IMR-90 (cell line): ENCODE results near the gene DMD. TPM values are rescaled to one million over a fixed set of nuclear protein-coding genes. Genes with fewer than 3 reads are reported as not detected.

Experiments
- ATAC-seq: fragments of 200-7000 bp; cut with Tn5 transposase; 2 replicates; pipeline ENCODE4 v1.9.1; 2020; ENCODE audit warnings: low read depth, mild to moderate bottlenecking, moderate library complexity
- BruUV-seq: library from RNA; stranded (reverse); fragments of 400-500 nt; replicated peaks from 2 replicates; lab custom pipeline; 2021; lab: Mats Ljungman, UMichigan
- CTCF ChIA-PET: fragments of 300-600 bp; formaldehyde crosslinking; extraction: SDS; loops from one replicate; lab custom pipeline; 2021; ENCODE audit warnings: antibody characterized with exemption; lab: Yijun Ruan, JAX
- POLR2A ChIA-PET: fragments of 300-600 bp; sonication (Branson Sonifier 250); formaldehyde crosslinking; loops from one replicate; lab custom pipeline; 2022; ENCODE audit warnings: antibody characterized with exemption; ENCODE audit not compliant: unreplicated experiment; lab: Charles Lee
- DNase-seq: peaks from one replicate; pipeline ENCODE4 v3.0.0; 2013
- H2AFZ ChIP-seq: replicated peaks from 2 replicates; pipeline ENCODE3; 2013; ENCODE audit warnings: low read length, mild to moderate bottlenecking; ENCODE audit not compliant: poor library complexity
- H2AK5ac ChIP-seq: 2 replicates; pipeline ENCODE4 v1.6.1; 2013; ENCODE audit warnings: low read depth, low read length, inconsistent platforms
- H2AK9ac ChIP-seq: replicated peaks from 2 replicates; pipeline ENCODE3; 2013; ENCODE audit warnings: mild to moderate bottlenecking, low read depth, low read length, moderate library complexity; ENCODE audit not compliant: poor library complexity
- H2BK120ac ChIP-seq: 2 replicates; pipeline ENCODE4 v1.6.1; 2013; ENCODE audit warnings: low read depth, low read length, inconsistent platforms
- H2BK15ac ChIP-seq: 3 replicates; pipeline ENCODE4 v1.6.1; 2013; ENCODE audit warnings: low read depth, low read length, inconsistent platforms
- H2BK20ac ChIP-seq: 2 replicates; pipeline ENCODE4 v1.6.1; 2013; ENCODE audit warnings: low read depth, mild to moderate bottlenecking, inconsistent platforms, low read length, moderate library complexity
- H2BK5ac ChIP-seq: 2 replicates; pipeline ENCODE4 v1.6.1; 2013; ENCODE audit warnings: mild to moderate bottlenecking, low read depth, low read length, inconsistent platforms; ENCODE audit not compliant: poor library complexity, severe bottlenecking
- H3K14ac ChIP-seq: replicated peaks from 2 replicates; pipeline ENCODE4 v1.6.1; 2013; ENCODE audit warnings: low read depth, low read length, inconsistent platforms
- H3K18ac ChIP-seq: 2 replicates; pipeline ENCODE4 v1.6.1; 2013; ENCODE audit warnings: low read depth, low read length, control low read depth
- H3K23ac ChIP-seq: 2 replicates; pipeline ENCODE4 v1.6.1; 2013; ENCODE audit warnings: low read depth, low read length, inconsistent platforms
- H3K27ac ChIP-seq: 2 replicates; pipeline ENCODE4 v1.5.1; 2013; ENCODE audit warnings: mild to moderate bottlenecking, control low read depth, low read length; ENCODE audit not compliant: insufficient read depth
- H3K27me3 ChIP-seq: 2 replicates; pipeline ENCODE4 v1.6.1; 2013; ENCODE audit warnings: low read length; ENCODE audit not compliant: control insufficient read depth, insufficient read depth
- H3K36me3 ChIP-seq: 2 replicates; pipeline ENCODE4 v1.6.1; 2013; ENCODE audit warnings: low read length, mixed read lengths; ENCODE audit not compliant: control insufficient read depth, insufficient read depth
- H3K4ac ChIP-seq: 2 replicates; pipeline ENCODE4 v1.6.1; 2013; ENCODE audit warnings: low read depth, low read length, inconsistent platforms
- H3K4me1 ChIP-seq: 2 replicates; pipeline ENCODE4 v1.6.1; 2013; ENCODE audit warnings: low read length, mixed read lengths; ENCODE audit not compliant: control insufficient read depth, insufficient read depth
- H3K4me2 ChIP-seq: 2 replicates; pipeline ENCODE4 v1.6.1; 2013; ENCODE audit warnings: low read depth, mild to moderate bottlenecking, control low read depth, low read length, moderate library complexity
- H3K4me3 ChIP-seq: 2 replicates; pipeline ENCODE4 v1.5.1; 2013; ENCODE audit warnings: low read depth, mild to moderate bottlenecking, control low read depth, low read length, moderate library complexity; ENCODE audit not compliant: insufficient read depth
- H3K56ac ChIP-seq: 2 replicates; pipeline ENCODE4 v1.6.1; 2013; ENCODE audit warnings: low read length, inconsistent platforms; ENCODE audit not compliant: insufficient read depth; ENCODE audit errors: extremely low read depth
- H3K79me1 ChIP-seq, 2 experiments: 2 replicates each; pipeline ENCODE4 v1.6.1; 2013; ENCODE audit warnings: low read length in 2 of 2, inconsistent platforms in 1 of 2, low read depth in 1 of 2
- H3K9ac ChIP-seq: 2 replicates; pipeline ENCODE4 v1.6.1; 2013; ENCODE audit warnings: low read depth, low read length, control low read depth
- H3K9me1 ChIP-seq: 2 replicates; pipeline ENCODE4 v1.6.1; 2013; ENCODE audit warnings: low read length, inconsistent platforms; ENCODE audit not compliant: insufficient read depth
- H3K9me3 ChIP-seq: 2 replicates; pipeline ENCODE4 v1.6.1; 2013; ENCODE audit warnings: low read length; ENCODE audit not compliant: control insufficient read depth, insufficient read depth
- H4K20me1 ChIP-seq: 2 replicates; pipeline ENCODE4 v1.6.1; 2013; ENCODE audit warnings: low read length, inconsistent platforms; ENCODE audit not compliant: insufficient read depth
- H4K5ac ChIP-seq: 2 replicates; pipeline ENCODE4 v1.6.1; 2013; ENCODE audit warnings: mild to moderate bottlenecking, low read depth, low read length, control low read depth
- H4K8ac ChIP-seq, 2 experiments: 2 replicates each; pipeline ENCODE4 v1.6.1; 2013; ENCODE audit warnings: low read depth in 2 of 2, low read length in 2 of 2, control low read depth in 1 of 2, inconsistent platforms in 1 of 2
- H4K91ac ChIP-seq: 2 replicates; pipeline ENCODE4 v1.6.1; 2013; ENCODE audit warnings: low read depth, low read length, inconsistent platforms; ENCODE audit not compliant: insufficient read depth
- CEBPB ChIP-seq: IDR thresholded peaks from 2 replicates; pipeline ENCODE4 v1.6.1; 2012; ENCODE audit warnings: low read depth, low read length, improper control_type of control experiment
- MXI1 ChIP-seq: IDR thresholded peaks from 2 replicates; pipeline ENCODE4 v1.6.1; 2012; ENCODE audit warnings: low read depth, mild to moderate bottlenecking, low read length, moderate library complexity, borderline replicate concordance
- WGBS, 2 experiments: methylation state at CpG; one replicate each; pipeline versions ENCODE4 v1.1.5 to v1.1.7; 2013; ENCODE audit warnings: missing lambda C conversion rate in 2 of 2; ENCODE audit not compliant: insufficient read length in 1 of 2; ENCODE audit errors: extremely low coverage in 2 of 2; 5-methylcytosine and 5-hydroxymethylcytosine counted together
- dilution Hi-C: fragments of 300-500 bp; cut with HindIII; formaldehyde crosslinking; loops from one replicate; pipeline ENCODE4 v1.14.3; 2018; ENCODE audit warnings: low sequenced_read_pairs; ENCODE audit not compliant: unreplicated experiment
- in situ Hi-C: fragments of 300-500 bp; cut with MboI; formaldehyde crosslinking; loops from 3 replicates; pipeline ENCODE4 v1.14.3; 2019; ENCODE audit warnings: low sequenced_read_pairs, inconsistent platforms, mixed read lengths
- intact Hi-C: fragments of 100-400 bp; cut with micrococcal nuclease; formaldehyde crosslinking; loops from 2 replicates; pipeline ENCODE4 v1.10.0; 2022
- polyA plus RNA-seq, 3 experiments: library from polyadenylated mRNA; depleted of rRNA; stranded (reverse); fragments of >200 nt; gene quantifications; 2 replicates each; pipeline ENCODE4 v1.2.3, GENCODE V29; 2012; ENCODE audit warnings: low replicate concordance in 1 of 3
- total RNA-seq: library from RNA; depleted of rRNA; stranded (reverse); fragments of >200 nt; gene quantifications from 2 replicates; pipeline ENCODE4 v1.2.3, GENCODE V29; 2012

DMD gene
- total and polyA plus RNA-seq, 2 of the 4 experiments (the other 2 are of a cell fraction) = 6.6 to 11.8 TPM

- ATAC-seq = no peak; the same call in 1 of the 2 replicates
- intact Hi-C loops = no loop called here
These were observed 1955.9 kb downstream of the DMD start for GRCh38 chrX:31255310-31256033.

More at GRCh38 chrX:31255310-31256033, 1955.9 kb downstream of the DMD start:
- no peak overlapping the region for H3K23ac ChIP-seq
- ChIA-PET POLR2A (no interaction called here), CTCF (interaction anchor here (0.5 kb wide), 1 partner anchor 44 kb away, joined by 6 read pairs; no protein-coding TSS in a partner anchor)
- no peak overlapping the region for H4K91ac ChIP-seq
- in situ Hi-C loops (no loop called here), dilution Hi-C loops (no loop called here)
- H3K4me2 ChIP-seq = no peak overlapping the region
- H3K9ac ChIP-seq = no peak overlapping the region
- no peak overlapping the region for H2BK15ac ChIP-seq
- H3K4me1 ChIP-seq = no peaks in the 10 kb centered on the region
- H2BK120ac ChIP-seq = no peak overlapping the region
- no peaks in the 10 kb centered on the region for H3K9me3 ChIP-seq
- BruUV-seq = no TSS peak
- no peak overlapping the region for H4K8ac ChIP-seq
- no peak for DNase-seq
- no peak overlapping the region for H3K14ac ChIP-seq
- TF ChIP-seq CEBPB = no peak
- no peak for TF ChIP-seq MXI1
- H2BK20ac ChIP-seq = no peak overlapping the region
- no CpG with 5 or more reads among the region's 9 CpGs for WGBS, 2 experiments
- H4K5ac ChIP-seq = no peak overlapping the region
- no peak overlapping the region for H3K27ac ChIP-seq
- no peaks in the 10 kb centered on the region for H3K79me1 ChIP-seq
- H2BK5ac ChIP-seq = no peak overlapping the region
- no peak overlapping the region for H2AK5ac ChIP-seq
- H2AFZ ChIP-seq = no peak overlapping the region
- no peaks in the 10 kb centered on the region for H3K9me1 ChIP-seq
- no peak overlapping the region for H3K4ac ChIP-seq
- no peaks in the 10 kb centered on the region; the same call in 1 of the 2 replicates for H3K36me3 ChIP-seq
- H3K56ac ChIP-seq = no peak overlapping the region
- no peak overlapping the region for H3K18ac ChIP-seq
- no peak overlapping the region for H3K4me3 ChIP-seq
- no peak overlapping the region for H2AK9ac ChIP-seq
- no peaks in the 10 kb centered on the region for H3K27me3 ChIP-seq
- H4K20me1 ChIP-seq = no peaks in the 10 kb centered on the region
